ENCODE measurements around the gene DBNDD2. TPM values are rescaled to one million over a fixed set of nuclear protein-coding genes. Genes with fewer than 3 reads are reported as not detected.

The DBNDD2 gene
- total RNA-seq, 2 experiments from 2014 or later = 13.2 to 15.7 TPM

DNA sequence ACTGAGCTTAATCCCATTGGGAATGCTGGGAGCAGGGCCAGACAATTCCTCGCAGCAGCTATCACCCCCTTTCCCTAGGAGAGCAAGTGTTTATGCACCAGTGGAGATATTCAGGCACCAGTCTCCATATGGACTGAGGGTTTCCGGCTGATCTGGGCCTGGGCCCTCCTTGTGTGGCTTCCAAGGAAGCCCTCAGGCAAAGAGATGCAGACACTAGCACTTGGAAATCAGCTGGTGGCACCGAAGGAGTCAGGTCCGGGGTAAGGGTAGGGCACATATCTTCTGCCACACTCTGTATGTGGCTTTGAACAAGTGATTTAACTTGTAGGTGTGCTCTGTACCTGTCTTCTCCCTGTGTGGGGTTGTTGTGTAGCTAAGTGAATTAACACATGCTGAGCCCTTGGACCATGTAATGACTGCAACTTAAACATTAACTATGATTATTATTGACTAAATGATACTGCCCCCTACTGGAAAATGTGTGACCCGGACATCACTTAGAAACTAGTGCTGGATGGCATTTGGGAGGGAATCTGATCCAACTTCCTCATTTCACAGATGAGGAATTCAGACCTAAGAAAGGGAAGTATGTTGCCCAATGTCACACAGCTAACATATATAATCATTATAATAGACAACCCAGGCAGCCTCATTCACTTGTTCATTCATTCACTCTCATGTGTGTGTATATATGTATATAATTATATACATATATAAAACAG lies 42.2 kb downstream of the DBNDD2 start:
- peak; percentile 37 for ATAC-seq (ENCODE audit: poor library complexity)
- peaks cover 4% of the 10 kb centered on the region for H3K4me1 ChIP-seq (ENCODE audit: insufficient read depth, low read length)

DNA sequence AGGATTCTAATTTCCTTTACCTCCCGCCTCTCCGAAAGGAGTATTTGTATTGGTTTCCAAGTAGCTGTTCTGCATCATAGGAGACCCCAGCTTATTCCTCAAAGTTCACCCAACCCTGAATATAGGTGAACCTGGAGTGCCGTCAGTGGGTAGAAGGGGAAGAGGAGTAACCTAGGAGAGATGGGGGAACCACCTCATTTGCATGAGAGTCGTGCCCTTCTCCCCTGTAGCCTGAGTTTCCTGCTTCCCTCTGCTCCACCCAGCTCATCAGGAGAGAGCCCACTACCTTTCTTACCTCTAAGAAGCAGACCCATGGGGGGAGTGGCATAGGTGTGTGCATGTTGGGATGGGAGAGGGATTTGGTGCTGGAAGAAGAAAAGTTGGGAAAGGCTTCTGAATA lies 44.1 kb downstream of the DBNDD2 start:
- Histone ChIP-seq H3K27me3 (ENCODE audit: control insufficient read depth in 1 of 2, insufficient read depth in 2 of 2, low read length in 2 of 2) (peaks cover 4 to 6% of the 10 kb centered on the region in 2 experiments), H3K36me3 (ENCODE audit: insufficient read depth, low read length) (no peaks in the 10 kb centered on the region), H3K9me3 (ENCODE audit: control insufficient read depth in 1 of 2, insufficient read depth in 1 of 2, low read length in 2 of 2) (no peaks in the 10 kb centered on the region), H3K4me3 (ENCODE audit: low read length) (no peak overlapping the region), H3K27ac (ENCODE audit: low read depth in 1 of 2, low read length in 2 of 2) (no peak overlapping the region), H3K4me1 (ENCODE audit: insufficient read depth, low read length) (no peaks in the 10 kb centered on the region)
- TF ChIP-seq, protein P1, sequence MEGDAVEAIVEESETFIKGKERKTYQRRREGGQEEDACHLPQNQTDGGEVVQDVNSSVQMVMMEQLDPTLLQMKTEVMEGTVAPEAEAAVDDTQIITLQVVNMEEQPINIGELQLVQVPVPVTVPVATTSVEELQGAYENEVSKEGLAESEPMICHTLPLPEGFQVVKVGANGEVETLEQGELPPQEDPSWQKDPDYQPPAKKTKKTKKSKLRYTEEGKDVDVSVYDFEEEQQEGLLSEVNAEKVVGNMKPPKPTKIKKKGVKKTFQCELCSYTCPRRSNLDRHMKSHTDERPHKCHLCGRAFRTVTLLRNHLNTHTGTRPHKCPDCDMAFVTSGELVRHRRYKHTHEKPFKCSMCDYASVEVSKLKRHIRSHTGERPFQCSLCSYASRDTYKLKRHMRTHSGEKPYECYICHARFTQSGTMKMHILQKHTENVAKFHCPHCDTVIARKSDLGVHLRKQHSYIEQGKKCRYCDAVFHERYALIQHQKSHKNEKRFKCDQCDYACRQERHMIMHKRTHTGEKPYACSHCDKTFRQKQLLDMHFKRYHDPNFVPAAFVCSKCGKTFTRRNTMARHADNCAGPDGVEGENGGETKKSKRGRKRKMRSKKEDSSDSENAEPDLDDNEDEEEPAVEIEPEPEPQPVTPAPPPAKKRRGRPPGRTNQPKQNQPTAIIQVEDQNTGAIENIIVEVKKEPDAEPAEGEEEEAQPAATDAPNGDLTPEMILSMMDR (IDR thresholded peaks at IDR 0.05) = no peak
- ATAC-seq (ENCODE audit: poor library complexity) (no peak), DNase-seq (no peak)
- CTCF ChIA-PET = no interaction called here
- POLR2A ChIA-PET = interaction anchor here (0.9 kb wide), 1 partner anchor 133 kb away, joined by 3 read pairs; no protein-coding TSS in a partner anchor
- Mint-ChIP-seq H3K9me3 (no peaks in the 10 kb centered on the region), H3K4me3 (no peak overlapping the region), H3K36me3 (ENCODE audit: low read depth) (no peaks in the 10 kb centered on the region), H3K27ac (no peak overlapping the region), H3K4me1 (ENCODE audit: low read depth) (no peaks in the 10 kb centered on the region), H3K27me3 (peaks cover 8% of the 10 kb centered on the region)
- intact Hi-C loops (cut with DNase I, micrococcal nuclease) = no loop called here

More for the DNA sequence above, 42.2 kb downstream of the DBNDD2 start:
- Histone ChIP-seq H3K36me3 (ENCODE audit: insufficient read depth, low read length) (no peaks in the 10 kb centered on the region), H3K4me3 (ENCODE audit: low read length) (no peak overlapping the region), H3K27me3 (ENCODE audit: control insufficient read depth in 1 of 2, insufficient read depth in 2 of 2, low read length in 2 of 2) (peaks cover 6% of the 10 kb centered on the region in 2 experiments), H3K27ac (ENCODE audit: low read depth in 1 of 2, low read length in 2 of 2) (no peak overlapping the region), H3K9me3 (ENCODE audit: control insufficient read depth in 1 of 2, insufficient read depth in 1 of 2, low read length in 2 of 2) (no peaks in the 10 kb centered on the region)
- TF ChIP-seq, protein P1 (IDR thresholded peaks at IDR 0.05) = peak; percentile 74
- H3K27me3 Mint-ChIP-seq = peaks cover 20% of the 10 kb centered on the region
- ChIA-PET POLR2A (interaction anchor here (1.0 to 1.6 kb wide), 3 partner anchors 77 to 87 kb away, joined by 3 to 6 read pairs (median 4); partner anchors contain the start of gene SYS1), CTCF (interaction anchor here (0.7 to 3.0 kb wide), 5 partner anchors 13 to 131 kb away, joined by 3 to 10 read pairs (median 8); partner anchors contain the start of gene SYS1)
- peaks cover 12% of the 10 kb centered on the region for H3K4me1 Mint-ChIP-seq (ENCODE audit: low read depth)
- intact Hi-C loops (cut with DNase I, micrococcal nuclease) = loop anchor here (1.0 to 2.0 kb wide), 2 partner anchors 87 to 131 kb away; partner anchors contain the start of gene SYS1 (in 1 of the 2)
- DNase-seq = peak in 4 of 14 experiments; percentile 25 to 71 (median 62)
- no peaks in the 10 kb centered on the region for H3K36me3 Mint-ChIP-seq (ENCODE audit: low read depth)
- H3K27ac Mint-ChIP-seq = no peak overlapping the region
- H3K4me3 Mint-ChIP-seq = no peak overlapping the region
- H3K9me3 Mint-ChIP-seq = no peaks in the 10 kb centered on the region

GRCh38 chr20:45452772-45453691 lies 44.9 kb downstream of the DBNDD2 start:
- H3K36me3 ChIP-seq (ENCODE audit: insufficient read depth, low read length) = no peaks in the 10 kb centered on the region
- no peaks in the 10 kb centered on the region for H3K9me3 ChIP-seq (ENCODE audit: control insufficient read depth in 1 of 2, insufficient read depth in 1 of 2, low read length in 2 of 2)
- intact Hi-C loops (cut with DNase I, micrococcal nuclease) = no loop called here
- no peak for ATAC-seq (ENCODE audit: poor library complexity)
- H3K27ac Mint-ChIP-seq = no peak overlapping the region
- no peaks in the 10 kb centered on the region for H3K4me1 Mint-ChIP-seq (ENCODE audit: low read depth)
- ChIA-PET POLR2A (interaction anchor here (0.9 to 1.2 kb wide), 2 partner anchors 90 to 134 kb away, joined by 3 to 5 read pairs; partner anchors contain the start of gene SYS1), CTCF (interaction anchor here (1.2 kb wide), 1 partner anchor 79 kb away, joined by 3 read pairs; no protein-coding TSS in a partner anchor)
- H3K9me3 Mint-ChIP-seq = no peaks in the 10 kb centered on the region
- no peak overlapping the region for H3K27ac ChIP-seq (ENCODE audit: low read depth in 1 of 2, low read length in 2 of 2)
- TF ChIP-seq, protein P1 (IDR thresholded peaks at IDR 0.05) = no peak
- no peaks in the 10 kb centered on the region for H3K4me1 ChIP-seq (ENCODE audit: insufficient read depth, low read length)
- H3K4me3 Mint-ChIP-seq = no peak overlapping the region
- H3K27me3 ChIP-seq (ENCODE audit: control insufficient read depth in 1 of 2, insufficient read depth in 2 of 2, low read length in 2 of 2) = peaks cover 4 to 6% of the 10 kb centered on the region in 2 experiments
- DNase-seq = no peak
- H3K36me3 Mint-ChIP-seq (ENCODE audit: low read depth) = no peaks in the 10 kb centered on the region
- H3K27me3 Mint-ChIP-seq = peaks cover 8% of the 10 kb centered on the region
- H3K4me3 ChIP-seq (ENCODE audit: low read length) = no peak overlapping the region

Data from CD4-positive, alpha-beta T cell (primary cell).